Midbrain (tissue), 1 donor: ENCODE data around the gene MYT1.
A peak's percentile ranks its signal among the peaks of the same experiment; 100 is the strongest.

Experiments
- DNase-seq: peaks from one replicate; lab custom pipeline; 2025; lab: John Stamatoyannopoulos, UW

MYT1 gene

DNA sequence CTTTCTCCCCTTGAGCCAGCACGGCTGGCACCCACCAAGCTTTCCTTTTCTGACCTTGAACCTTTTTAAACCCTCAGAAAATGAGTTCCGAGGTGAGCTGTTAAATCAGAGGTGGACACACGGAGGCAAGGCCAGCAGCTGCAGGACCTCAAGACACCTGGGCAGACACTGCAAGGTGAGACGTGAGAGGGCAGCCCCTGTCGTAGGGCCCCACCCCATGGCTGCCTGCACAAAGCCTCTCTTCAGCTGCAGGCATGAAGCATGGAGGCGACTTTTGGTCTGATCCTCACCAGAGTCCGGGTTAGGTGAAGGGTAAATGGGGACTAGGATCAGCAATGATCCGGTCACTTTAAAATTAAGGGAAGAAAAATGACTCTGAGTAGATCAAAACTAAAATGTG is 25.7 kb downstream of the MYT1 start:
- DNase-seq = no peak

DNA sequence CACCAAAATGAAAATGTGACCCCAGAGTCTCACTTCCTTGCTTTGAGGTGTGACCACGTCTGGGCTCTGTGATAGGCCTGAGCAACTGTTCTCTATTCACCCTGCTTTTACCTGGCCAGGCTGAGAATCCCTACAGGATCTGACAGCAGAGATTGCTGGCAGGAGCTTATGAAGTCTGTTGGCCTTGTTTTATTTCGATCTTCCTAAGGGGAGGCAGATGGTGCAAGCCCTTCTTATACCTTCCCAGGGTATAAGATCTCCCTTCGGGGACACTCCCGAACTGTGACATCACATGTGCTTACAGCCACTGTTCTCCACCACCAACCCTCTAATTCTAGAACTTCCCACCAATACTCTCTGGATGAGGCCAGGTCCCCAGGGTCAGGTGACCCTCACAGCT is 26.8 kb downstream of the MYT1 start:
- DNase-seq = no peak

- no peak for DNase-seq
Observed at GRCh38 chr20:64192406-64192805, 28.2 kb downstream of the MYT1 start.

DNA sequence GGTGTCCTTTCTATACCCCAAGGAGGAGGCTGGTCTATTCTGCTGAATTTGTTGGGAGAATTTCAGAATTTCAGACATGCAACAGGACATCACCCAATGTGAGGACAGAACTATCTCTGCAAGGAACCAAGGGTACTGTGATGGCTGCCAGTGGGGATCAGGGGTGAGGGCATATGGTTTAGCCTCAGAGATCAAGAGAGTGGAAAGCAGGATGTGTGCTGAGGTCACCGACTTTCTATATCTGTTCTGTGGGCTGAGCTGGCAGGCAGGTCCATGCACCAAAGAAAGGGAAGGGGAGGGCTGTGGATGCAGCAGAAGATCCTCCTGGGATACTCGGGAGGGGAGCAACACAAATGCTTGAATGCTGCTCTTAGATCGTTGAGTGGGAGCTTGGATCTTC is 28.8 kb downstream of the MYT1 start:
- DNase-seq = no peak

DNA sequence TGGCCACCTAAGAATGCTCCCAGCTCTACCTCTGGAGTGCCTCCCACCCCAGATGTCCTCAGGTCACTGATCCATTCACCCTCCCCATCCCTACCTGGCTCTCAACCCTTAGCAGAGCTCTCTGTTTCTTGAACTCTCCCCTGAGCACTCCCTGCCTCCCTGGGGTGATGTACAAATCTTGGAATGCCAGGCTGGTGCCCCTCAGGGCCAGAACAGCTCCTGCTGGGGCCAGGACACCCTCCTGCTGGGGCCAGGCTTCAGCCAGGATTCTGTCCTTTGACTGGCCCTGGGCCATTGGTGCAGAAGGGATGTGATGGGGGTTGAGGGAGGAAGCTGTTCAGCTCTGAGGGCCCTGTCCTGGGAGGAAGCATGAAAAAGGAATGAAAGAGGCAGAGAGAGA is 30.0 kb downstream of the MYT1 start:
- DNase-seq = no peak

DNA sequence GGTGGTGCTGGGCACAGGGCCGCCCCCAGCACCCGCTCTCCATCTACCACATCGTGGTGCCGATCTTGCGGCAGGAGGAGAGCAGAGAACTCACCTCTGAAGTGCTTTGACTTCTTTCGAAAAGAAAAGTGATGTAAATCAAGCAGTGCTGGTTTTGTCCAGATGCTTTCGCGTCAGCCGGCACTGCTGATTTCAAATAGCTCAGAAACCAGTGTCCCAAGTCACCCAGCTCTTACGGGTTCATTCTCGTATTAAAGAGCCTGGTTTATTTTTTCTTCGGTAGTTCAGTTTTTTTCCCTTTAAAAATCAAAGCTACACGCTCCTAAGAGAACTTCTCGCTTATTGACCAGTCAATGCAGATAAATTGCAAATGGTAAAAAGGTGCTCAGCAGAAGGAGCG is 32.1 kb downstream of the MYT1 start:
- no peak for DNase-seq

GRCh38 chr20:64196847-64197306 is 32.6 kb downstream of the MYT1 start:
- no peak for DNase-seq

DNA sequence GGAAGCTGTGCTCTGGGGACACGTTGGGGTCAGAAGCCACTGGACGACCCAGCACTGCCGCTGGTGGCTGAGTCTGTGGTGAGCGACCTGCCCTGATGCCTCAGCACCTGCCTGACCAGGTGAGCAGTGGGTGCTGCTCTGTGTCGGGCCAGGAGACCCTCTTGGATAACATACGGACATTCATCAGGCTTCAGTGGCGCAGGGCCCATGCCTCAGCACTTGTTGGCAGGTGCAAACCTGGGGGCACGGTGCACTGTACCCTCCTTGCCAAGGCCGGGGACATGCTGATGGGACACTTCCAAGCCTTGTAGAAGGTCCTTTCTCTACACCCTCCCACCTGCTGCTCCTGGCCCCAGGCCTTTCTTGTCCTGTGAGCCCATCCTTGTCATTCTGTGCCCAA is 34.1 kb downstream of the MYT1 start:
- no peak for DNase-seq

- no peak for DNase-seq
Observed at GRCh38 chr20:64199395-64199794, 35.1 kb downstream of the MYT1 start.

DNA sequence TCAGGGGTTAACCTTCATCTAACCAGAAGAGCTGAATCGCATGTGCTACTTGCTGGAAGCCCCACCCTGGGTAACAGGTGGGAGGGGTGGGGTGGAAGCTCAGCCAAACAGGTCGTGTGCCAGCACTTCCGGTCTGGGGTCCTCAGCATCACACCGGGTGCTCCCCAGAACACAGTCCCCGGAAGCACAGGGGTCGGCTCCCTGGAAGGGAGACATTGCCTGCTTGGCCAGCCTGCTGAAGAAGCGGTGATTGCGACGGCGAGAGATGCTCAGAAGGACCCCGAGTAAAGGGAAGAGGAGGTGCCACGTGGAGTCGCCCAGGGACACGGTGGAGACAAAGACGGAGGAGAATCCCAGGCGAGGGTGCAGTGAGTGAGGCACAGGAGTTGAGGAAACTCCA is 36.5 kb downstream of the MYT1 start:
- no peak for DNase-seq

GRCh38 chr20:64201653-64202052 is 37.4 kb downstream of the MYT1 start:
- no peak for DNase-seq

- no peak for DNase-seq
Observed at GRCh38 chr20:64203037-64203777, 39.0 kb downstream of the MYT1 start.

GRCh38 chr20:64205611-64206026 is 41.4 kb downstream of the MYT1 start:
- peak; percentile 16 for DNase-seq

DNA sequence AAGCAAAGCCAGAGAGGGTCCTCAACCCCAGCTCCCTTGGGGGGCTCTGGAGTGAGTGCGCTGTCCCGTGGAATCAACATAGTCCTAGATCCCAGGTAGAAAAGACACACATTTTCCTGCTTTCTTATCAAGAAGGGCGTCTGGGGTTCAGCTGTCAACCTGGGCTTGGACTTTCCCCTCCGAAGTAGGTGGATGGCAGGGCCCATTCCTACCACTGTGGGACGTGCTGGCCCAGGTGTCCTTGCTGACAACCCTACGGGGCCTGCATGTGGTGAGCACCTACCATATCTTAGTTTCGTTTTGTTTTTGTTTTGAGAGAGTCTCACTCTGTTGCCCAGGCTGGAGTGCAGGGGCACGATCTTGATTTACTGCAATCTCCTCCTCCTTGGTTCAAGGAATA is 42.4 kb downstream of the MYT1 start:
- DNase-seq = no peak

DNA sequence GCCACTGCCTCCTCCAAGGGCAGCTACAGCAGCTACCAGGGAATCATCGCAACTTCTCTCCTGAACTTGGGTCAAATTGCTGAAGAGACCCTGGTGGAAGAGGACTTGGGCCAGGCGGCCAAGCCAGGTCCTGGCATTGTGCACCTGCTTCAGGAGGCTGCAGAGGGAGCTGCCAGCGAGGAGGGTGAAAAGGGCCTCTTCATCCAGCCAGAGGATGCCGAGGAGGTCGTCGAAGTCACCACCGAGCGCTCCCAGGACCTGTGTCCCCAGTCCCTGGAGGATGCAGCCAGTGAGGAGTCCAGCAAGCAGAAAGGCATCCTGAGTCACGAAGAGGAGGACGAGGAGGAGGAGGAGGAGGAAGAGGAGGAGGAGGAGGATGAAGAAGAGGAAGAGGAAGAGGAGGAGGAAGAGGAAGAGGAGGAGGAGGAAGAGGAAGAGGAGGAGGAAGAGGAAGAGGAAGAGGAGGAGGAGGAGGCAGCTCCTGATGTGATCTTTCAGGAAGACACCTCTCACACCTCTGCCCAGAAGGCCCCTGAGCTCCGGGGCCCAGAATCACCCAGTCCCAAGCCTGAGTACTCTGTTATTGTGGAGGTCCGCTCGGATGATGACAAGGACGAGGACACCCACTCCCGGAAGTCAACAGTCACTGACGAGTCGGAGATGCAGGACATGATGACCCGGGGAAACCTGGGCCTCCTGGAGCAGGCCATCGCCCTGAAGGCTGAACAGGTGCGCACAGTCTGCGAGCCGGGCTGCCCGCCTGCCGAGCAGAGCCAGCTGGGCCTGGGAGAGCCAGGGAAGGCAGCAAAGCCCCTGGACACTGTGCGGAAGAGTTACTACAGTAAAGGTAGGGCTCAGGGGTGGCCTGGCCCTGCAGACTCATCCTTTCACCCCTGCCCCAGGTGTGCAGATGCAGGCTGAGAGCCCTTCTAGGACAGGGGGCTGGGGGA is 43.7 kb downstream of the MYT1 start:
- DNase-seq = no peak

- no peak for DNase-seq
Observed at GRCh38 chr20:64209148-64209547, 44.9 kb downstream of the MYT1 start.

GRCh38 chr20:64210656-64211369 is 46.6 kb downstream of the MYT1 start:
- no peak for DNase-seq

DNA sequence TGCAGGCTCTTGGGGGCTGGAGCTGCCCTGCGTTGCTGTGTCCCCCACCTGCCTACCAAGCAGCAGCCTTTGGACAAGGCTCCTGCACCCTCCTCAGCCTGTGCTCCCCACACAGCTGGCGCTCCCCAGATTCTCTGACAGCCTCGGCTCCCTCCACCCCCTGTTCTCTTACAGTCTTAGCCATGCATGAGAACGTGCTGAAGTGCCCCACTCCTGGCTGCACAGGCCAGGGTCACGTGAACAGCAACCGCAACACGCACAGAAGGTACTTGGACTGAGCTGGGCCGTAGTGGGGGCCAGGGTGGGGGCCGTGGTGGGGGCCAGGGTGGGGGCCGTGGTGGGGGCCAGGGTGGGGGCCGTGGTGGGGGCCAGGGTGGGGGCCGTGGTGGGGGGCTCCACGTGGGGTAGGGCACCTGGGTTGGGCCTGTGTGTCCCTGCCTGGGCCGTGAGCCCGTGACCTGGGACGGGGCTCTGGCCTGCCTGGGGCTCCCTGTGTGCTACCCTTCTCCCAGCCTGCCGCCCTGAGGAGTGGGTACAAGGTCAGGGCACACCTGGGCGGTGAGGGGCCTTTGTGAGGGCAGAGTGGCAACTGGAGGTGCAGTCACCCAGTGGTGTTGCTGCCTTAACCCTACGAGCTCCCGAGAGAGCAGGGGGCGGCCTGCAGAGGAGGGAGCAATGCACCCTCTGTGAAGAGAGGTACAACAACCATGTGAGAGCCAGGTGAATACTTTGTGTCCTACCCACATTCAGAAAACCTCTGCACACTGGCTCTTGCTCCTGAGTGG is 47.8 kb downstream of the MYT1 start:
- DNase-seq = no peak

- DNase-seq = peak; percentile 48
Observed at GRCh38 chr20:64212755-64213154, 48.5 kb downstream of the MYT1 start.

GRCh38 chr20:64214113-64214512 is 49.9 kb downstream of the MYT1 start:
- DNase-seq = no peak

- DNase-seq = no peak
Observed at GRCh38 chr20:64214952-64215351, 50.7 kb downstream of the MYT1 start.

- no peak for DNase-seq
Observed at GRCh38 chr20:64216036-64216435, 51.8 kb downstream of the MYT1 start.
